Heart left ventricle (tissue), 13 donors: ENCODE data around the gene BAIAP2L2.

Experiments
- CTCF ChIP-seq, 12 donors: fragments of 200-600 bp; sonication (generic) in 4 of 12; IDR thresholded peaks; one replicate each; pipeline versions ENCODE4 v1.5.0 to v1.8.0; 2018 to 2022; ENCODE audit warnings: antibody characterized with exemption in 12 of 12, mild to moderate bottlenecking in 5 of 12
- POLR2A ChIP-seq, 2 donors: fragments of 450-650 bp; IDR thresholded peaks; one replicate each; pipeline ENCODE4 v1.6.1; 2017; ENCODE audit warnings: antibody characterized with exemption in 2 of 2, mild to moderate bottlenecking in 2 of 2, moderate library complexity in 2 of 2
- donor health status: ischemic (EF 13 %, LVEDD 7.1; RV severe dilation, severe dysfunction).
- donor health status: DM: no; HTN: yes; CAD: no.
- donor health status: DM: no; HTN: no; CAD: no.
- donor health status: ischemic (EF 25% LVEDD 6.9; RV normal size, moderate dysfunction).
- donor health status: ischemic (EF 25% LVEDD 5.7; RV mildly dilated, moderate dysfunction).
- donor health status: ischemic (EF 35%, LVEDD 5.7; RV mildly dilated, moderate dysfunction).
- donor health status: nonischemic (EF 11% LVEDD 7.7; RV severe dilation, severe dysfunction).
- donor health status: DM: yes; HTN: yes; CAD: no.
- donor health status: PGD.
- donor health status: ischemic (EF 29% LVEDD 5.4; RV normal size, mild dysfunction).
- donor health status: nonischemic (EF 23%, LVEDD 6.1; RV moderate dilation, normal function).

- TF ChIP-seq CTCF (IDR thresholded peaks at IDR 0.05) (no peak), POLR2A (IDR thresholded peaks at IDR 0.05) (no peak)
These were observed 13.9 kb upstream of the BAIAP2L2 start for GRCh38 chr22:38124236-38124974.
